ENCODE measurements around the gene SERPINC1.
"Not testable (repeated sequence)": the region's sequence is repeated elsewhere in the genome, so short reads cannot be mapped to it uniquely, and the experiment has no call there.

Gene SERPINC1

DNA sequence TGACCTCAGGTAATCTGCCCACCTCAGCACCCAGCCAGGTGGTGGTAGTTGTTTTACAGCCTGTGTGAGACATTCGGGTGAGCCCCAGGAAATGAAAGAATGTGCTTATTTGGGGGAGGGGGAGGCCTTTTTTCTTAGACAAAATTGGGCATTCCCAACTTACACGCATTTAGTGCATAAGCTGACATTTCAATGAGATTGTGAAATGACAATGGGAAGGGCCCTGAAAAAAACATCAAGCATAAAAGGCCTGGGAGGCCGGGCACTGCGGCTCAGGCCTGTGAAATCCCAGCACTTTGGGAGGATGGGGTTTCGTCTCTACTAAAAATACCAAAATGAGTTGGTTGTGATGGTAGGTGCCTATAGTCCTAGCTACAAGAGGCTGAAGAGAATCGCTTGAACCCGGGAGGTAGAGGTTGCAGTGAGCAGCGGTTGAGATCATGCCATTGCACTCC, 54.3 kb downstream of the SERPINC1 start:
- no peak for DNase-seq

DNA sequence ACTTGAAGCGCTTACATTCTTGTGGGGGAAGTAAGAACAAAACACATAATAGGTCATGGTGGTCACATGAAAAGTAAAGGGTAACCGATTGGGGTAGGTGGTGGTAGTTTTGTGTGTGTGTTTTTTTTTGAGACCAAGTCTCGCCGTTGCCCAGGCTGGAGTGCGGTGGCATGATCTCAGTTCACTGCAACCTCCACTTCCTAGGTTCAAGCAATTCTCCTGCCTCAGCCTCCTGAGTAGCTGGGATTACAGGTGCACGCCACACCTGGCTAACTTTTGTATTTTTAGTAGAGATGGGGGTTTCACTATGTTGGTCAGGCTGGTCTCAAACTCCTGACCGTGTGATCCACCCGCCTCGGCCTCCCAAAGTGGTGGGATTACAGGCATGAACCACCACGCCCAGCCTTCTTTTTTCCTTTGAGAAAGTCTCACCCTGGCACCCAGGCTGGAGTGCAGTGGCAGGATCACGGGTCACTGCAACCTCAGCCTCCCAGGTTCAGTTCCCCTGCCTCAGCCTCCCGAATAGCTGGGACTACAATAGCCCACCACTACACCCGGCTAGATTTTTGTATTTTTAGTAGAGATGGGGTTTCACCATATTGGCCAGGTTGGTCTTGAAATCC, 54.9 kb downstream of the SERPINC1 start:
- not testable (repeated sequence) for DNase-seq

DNA sequence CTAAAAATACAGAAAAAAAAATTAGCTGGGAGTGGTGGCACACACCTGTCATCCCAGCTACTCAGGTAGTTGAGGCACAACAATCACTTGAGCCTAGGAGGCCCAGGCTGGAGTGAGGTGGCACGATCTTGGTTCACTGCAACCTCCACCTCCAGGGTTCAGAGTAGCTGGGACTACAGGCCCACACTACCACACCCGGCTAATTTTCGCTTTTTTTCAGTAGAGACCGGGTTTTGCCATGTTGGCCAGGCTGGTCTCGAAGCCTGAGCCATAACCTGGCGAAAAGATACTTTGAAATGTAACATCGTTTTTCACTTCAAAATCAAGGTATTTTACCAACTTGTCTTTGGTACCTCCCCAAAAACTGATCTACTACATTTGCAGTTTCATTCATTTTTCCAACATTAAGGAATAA, 55.4 kb downstream of the SERPINC1 start:
- no peak for DNase-seq

DNA sequence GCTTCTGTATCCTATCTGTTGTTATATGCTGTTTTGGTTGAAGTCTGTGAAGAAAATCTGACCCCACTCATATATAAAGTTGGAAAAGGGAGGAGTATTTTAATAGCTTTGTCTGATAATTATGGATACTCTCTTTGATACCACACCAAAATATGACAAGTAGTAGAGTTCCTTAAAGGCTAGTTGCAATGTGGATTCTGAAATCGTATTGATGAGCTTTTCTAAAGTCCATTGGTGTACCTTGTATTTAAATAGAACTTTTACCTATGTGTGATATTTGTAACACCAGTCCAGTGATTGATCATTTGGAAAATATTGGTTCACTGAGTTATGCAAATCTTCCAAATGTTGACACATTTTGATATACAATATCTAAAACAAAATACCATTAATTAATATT, 57.1 kb downstream of the SERPINC1 start:
- no peak for DNase-seq

DNA sequence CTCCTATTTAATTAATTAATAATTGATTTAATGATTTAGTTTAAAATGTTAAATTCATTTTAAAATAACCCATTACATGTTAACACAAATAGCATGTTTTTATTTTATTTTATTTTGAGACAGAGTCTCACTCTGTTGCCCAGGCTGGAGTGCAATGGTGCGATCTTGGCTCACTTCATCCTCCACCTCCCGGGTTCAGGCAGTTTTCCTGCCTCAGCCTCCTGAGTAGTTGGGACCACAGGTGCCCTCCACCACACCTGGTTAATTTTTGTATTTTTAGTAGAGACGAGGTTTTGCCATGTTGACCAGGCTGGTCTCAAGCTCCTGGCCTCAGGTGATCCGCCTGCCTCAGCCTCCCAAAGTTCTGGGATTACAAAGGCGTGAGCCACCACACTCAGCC, 57.6 kb downstream of the SERPINC1 start:
- not testable (repeated sequence) for DNase-seq

DNA sequence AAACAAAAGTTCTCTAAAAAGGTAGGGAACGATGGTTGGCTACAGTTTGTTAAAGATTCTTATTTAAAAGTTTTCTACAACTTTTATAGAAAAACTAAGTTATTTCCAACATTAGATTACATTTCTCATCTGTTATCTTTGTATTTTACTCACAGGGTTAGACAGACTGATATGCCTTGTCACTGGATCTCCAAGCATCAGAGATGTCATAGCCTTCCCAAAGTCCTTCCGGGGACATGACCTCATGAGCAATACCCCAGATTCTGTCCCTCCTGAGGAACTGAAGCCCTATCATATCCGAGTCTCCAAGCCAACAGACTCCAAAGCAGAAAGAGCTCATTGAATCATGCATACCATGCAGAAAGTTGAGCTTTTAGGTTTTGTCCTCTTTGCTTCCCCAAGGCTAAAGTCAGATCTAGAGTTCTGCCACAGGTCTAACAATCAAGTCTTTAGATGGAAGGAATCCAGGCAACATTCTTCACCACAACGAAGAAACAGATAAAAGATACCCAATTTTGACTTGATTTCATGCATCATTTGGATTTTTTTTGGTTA, 59.7 kb downstream of the SERPINC1 start:
- DNase-seq = no peak

DNA sequence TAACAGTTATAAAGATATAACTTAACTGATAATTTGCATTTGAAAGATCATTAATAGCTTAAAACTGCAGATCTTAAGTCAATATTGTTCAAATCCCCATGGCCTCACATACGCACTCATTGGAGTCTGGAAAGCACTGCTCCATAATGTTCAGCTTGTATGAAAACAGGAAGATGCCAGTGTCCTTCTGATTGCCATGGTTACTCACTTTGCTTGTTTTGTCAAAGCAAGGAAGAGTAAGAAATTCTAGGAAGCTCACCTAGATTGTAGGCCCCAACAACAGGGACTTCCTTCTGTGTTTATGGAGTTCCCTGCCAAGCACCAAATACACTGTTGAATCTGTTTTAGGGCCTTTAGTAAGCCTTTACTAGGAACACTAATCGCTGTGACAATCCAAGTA, 60.2 kb downstream of the SERPINC1 start:
- no peak for DNase-seq

DNA sequence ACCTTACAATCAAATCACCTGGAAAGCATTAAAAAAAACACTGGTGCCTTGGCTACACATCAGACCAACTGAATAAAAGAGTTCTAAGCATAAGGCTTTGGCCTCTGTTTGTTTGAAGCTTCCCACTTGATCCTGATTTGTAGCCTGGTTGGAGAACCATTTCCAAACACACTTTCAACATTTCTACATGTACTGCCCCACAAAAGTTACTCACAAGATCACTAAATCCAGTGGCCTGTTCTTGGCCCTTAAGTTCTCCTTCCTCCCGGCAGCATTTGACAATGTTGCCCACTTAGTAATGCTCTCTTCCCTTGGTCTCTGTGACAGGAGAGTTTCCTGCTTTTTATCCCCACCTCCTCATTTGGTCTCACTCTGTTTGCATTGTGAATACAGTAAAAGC, 61.1 kb downstream of the SERPINC1 start:
- DNase-seq = no peak

Data from CD4-positive, alpha-beta T cell treated with Interferon alpha-2 for 1 hour (primary cell).